Measurements from ENCODE around the gene FARS2. TPM values are rescaled to one million over a fixed set of nuclear protein-coding genes. Genes with fewer than 3 reads are reported as not detected.
A peak's percentile ranks its signal among the peaks of the same experiment; 100 is the strongest.

Gene FARS2
- total RNA-seq, 1 donor = 29.8 TPM

DNA sequence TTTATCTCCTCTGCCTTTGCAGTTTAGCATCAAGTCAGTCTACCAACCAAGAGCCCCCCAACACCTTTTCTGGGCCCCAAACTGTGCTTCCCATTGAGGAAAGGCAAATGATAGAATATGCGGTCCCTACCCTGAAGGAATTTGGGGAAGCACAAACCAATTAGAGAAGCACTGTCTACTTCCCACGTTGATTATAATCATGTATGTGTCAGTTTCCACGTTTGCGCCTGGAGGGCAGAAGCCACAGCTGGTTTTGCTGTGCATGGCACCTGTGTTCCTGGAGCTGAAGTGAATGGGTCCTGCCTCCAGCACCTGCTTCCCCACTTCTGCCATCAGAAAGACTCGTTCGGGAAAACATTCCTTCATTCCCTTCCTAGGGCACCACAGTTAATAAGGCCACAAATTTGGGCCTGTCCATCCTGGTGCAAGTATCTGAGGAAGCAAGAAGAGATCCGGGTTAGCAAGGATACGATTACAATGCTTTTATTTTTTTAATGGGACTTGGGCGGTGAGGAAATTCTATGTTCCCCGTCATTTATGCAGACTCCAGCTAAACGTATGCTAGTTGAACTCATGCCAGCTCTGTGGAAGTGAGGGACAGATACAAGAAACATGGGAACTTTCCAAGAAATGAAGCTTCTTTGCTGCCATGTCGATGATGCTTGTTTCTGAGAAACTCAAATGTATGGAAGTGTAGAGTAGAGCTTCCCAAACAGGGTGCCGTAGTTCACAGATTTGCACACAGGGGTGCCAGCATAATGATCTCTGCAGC lies 411.9 kb downstream of the FARS2 start:
- H3K4me3 ChIP-seq (ENCODE audit: low read depth, low read length) = no peak overlapping the region
- DNase-seq (ENCODE audit: low read depth) = no peak
- TF ChIP-seq, protein P1, sequence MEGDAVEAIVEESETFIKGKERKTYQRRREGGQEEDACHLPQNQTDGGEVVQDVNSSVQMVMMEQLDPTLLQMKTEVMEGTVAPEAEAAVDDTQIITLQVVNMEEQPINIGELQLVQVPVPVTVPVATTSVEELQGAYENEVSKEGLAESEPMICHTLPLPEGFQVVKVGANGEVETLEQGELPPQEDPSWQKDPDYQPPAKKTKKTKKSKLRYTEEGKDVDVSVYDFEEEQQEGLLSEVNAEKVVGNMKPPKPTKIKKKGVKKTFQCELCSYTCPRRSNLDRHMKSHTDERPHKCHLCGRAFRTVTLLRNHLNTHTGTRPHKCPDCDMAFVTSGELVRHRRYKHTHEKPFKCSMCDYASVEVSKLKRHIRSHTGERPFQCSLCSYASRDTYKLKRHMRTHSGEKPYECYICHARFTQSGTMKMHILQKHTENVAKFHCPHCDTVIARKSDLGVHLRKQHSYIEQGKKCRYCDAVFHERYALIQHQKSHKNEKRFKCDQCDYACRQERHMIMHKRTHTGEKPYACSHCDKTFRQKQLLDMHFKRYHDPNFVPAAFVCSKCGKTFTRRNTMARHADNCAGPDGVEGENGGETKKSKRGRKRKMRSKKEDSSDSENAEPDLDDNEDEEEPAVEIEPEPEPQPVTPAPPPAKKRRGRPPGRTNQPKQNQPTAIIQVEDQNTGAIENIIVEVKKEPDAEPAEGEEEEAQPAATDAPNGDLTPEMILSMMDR (IDR thresholded peaks at IDR 0.05; ENCODE audit: insufficient read depth, low read depth, low read length) = no peak

DNA sequence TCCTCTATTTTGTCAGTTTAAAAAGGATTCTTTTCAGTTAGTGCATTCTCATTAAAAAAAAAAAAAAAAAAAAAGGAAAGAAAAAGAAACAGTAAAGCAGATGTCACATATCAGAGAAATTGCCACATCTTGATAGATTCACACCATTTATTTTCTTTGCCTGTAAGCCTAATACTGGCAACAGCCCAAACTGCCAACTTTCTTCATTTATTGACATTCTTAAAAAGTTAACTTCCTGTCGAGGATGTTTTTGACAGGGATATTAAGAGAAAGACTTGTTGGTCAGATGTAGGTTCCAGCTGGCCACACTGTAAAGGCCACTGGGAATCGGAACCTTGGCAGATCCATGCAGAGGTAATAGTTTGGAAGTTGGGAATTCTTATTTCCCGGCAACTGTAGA lies 412.8 kb downstream of the FARS2 start:
- peak; percentile 45 for DNase-seq (ENCODE audit: low read depth)
- TF ChIP-seq, protein P1 (IDR thresholded peaks at IDR 0.05; ENCODE audit: insufficient read depth, low read depth, low read length) = no peak

DNA sequence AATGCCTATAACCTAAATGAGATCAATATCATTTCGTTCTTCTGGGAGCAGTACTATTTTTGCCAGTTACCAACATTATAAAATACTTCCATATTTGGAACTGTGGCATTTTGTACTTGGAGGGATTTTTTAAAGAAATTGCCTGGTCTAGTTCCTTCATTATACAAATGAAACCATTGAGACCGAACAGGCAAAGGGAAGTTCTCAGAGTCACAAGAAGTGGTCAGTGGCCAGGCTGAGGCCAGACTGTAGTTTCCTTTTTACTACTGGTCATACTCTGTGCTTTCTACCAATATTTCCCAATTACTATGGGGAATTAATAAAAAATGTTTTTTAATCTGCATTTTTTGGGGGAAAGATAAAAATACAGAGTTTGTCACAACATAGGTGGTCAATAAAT lies 413.4 kb downstream of the FARS2 start:
- TF ChIP-seq, protein P1 (IDR thresholded peaks at IDR 0.05; ENCODE audit: insufficient read depth, low read depth, low read length) = no peak
- no peak for DNase-seq (ENCODE audit: low read depth)
- no peak overlapping the region for H3K4me3 ChIP-seq (ENCODE audit: low read depth, low read length)

More for the DNA sequence above, 412.8 kb downstream of the FARS2 start:
- no peak overlapping the region for H3K4me3 ChIP-seq (ENCODE audit: low read depth, low read length)

DNA sequence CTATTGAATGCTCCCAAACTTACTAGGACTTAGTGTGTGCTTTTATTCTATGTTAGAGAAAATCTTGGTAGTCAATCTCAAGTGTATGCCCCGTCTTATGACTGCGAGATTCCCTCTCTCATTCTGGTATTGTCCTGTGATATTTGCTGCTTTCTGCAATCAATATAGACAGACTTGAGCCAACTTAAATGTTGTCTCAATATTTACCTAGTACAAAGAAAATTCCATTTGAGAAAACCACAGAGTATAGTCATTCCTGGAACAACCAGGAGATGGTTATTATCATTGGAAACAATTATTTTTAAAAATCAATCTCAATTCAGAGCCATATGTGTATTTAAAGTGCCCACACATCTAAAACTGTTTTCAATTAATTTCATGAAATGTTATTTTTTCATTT lies 415.4 kb downstream of the FARS2 start:
- no peak overlapping the region for H3K4me3 ChIP-seq (ENCODE audit: low read depth, low read length)
- DNase-seq (ENCODE audit: low read depth) = no peak
- TF ChIP-seq, protein P1 (IDR thresholded peaks at IDR 0.05; ENCODE audit: insufficient read depth, low read depth, low read length) = no peak

DNA sequence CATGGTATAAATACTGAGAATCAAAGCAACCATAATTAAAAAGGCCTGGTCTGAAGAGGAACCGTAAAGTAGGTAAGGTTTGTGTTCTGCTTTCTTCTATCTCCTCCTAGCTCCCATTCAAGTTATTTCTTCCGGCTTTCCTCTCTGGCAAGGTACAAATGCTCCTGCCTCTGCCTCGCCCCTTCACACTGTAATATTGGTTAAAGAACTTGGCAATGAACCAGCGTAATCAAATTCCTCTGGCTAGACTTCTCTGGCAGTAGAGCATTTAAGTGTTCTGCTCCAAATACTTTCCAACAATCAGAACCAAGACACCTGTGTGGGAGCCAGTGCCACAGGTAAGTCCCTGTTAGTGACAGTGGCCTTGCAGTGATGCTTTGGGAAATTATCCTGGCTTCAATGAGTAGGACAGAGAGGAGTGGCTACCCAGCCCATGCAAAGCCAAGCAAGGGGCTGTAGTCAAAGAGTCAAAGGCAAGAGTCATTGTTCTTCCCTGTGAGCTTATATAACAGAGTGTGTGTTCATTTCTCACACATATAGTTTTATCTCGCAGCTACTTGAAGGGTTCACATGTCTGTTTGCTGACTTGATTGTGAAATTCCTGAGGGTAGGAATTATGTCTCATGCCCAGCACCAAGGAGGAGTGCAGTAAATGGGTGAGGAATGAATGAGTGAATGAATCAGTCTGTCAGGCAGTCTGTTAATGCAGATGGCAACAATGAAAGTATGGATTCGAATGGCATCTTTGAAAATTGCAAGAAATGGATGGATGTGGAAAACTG lies 416.1 kb downstream of the FARS2 start:
- TF ChIP-seq, protein P1 (IDR thresholded peaks at IDR 0.05; ENCODE audit: insufficient read depth, low read depth, low read length) = no peak
- DNase-seq (ENCODE audit: low read depth) = no peak
- H3K4me3 ChIP-seq (ENCODE audit: low read depth, low read length) = no peak overlapping the region

DNA sequence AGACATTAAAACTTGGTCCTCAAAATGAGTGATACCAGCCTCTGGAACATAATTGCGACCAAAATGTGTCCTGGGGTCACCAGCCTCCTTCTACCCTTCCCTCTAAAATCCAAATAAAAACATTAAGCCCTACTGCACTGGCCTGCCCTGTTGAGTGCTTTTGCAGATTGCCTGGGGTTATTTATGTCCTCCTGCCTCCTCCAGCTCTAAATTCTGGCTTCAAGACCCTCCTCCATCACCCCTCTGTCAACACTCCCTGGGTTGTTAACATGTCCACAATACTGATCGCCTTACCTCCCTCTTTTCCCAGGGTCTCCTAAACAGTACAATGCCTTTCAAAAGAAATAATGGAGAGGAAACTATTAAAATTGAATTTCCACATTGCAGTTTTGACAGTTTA lies 418.0 kb downstream of the FARS2 start:
- H3K4me3 ChIP-seq (ENCODE audit: low read depth, low read length) = no peak overlapping the region
- DNase-seq (ENCODE audit: low read depth) = no peak
- TF ChIP-seq, protein P1 (IDR thresholded peaks at IDR 0.05; ENCODE audit: insufficient read depth, low read depth, low read length) = no peak

Data from fibroblast of villous mesenchyme (primary cell).